HEK293 (cell line): ENCODE measurements around the gene DUSP16.

Source experiments
- GLI4 ChIP-seq: fragments of 450-650 bp; formaldehyde crosslinking; IDR thresholded peaks from 2 replicates; pipeline ENCODE4 v1.5.1; 2016; ENCODE audit warnings: missing biosample characterization, missing genetic modification characterization
- ZNF10 ChIP-seq: fragments of 450-650 bp; formaldehyde crosslinking; IDR thresholded peaks from 2 replicates; pipeline ENCODE4 v1.5.1; 2017; ENCODE audit warnings: missing biosample characterization, missing genetic modification characterization
- ZNF157 ChIP-seq: fragments of 450-650 bp; formaldehyde crosslinking; IDR thresholded peaks from 2 replicates; pipeline ENCODE4 v1.5.1; 2016; ENCODE audit warnings: missing biosample characterization, missing genetic modification characterization
- ZNF510 ChIP-seq: fragments of 450-650 bp; formaldehyde crosslinking; IDR thresholded peaks from 2 replicates; pipeline ENCODE4 v1.5.1; 2018; ENCODE audit warnings: mild to moderate bottlenecking, missing genetic modification characterization, missing biosample characterization; ENCODE audit not compliant: insufficient replicate concordance
- TF ChIP-seq, protein P1 (sequence below): fragments of 450-650 bp; formaldehyde crosslinking; IDR thresholded peaks from 2 replicates; pipeline ENCODE4 v1.5.1; 2016; ENCODE audit warnings: missing biosample characterization, missing genetic modification characterization
- TF ChIP-seq, protein P2 (sequence below): fragments of 450-650 bp; formaldehyde crosslinking; IDR thresholded peaks from 2 replicates; pipeline ENCODE4 v1.5.1; 2016; ENCODE audit warnings: missing biosample characterization, missing genetic modification characterization
- TF ChIP-seq, protein P3 (sequence below): fragments of 450-650 bp; formaldehyde crosslinking; IDR thresholded peaks from 2 replicates; pipeline ENCODE4 v1.5.1; 2016; ENCODE audit warnings: missing biosample characterization, missing genetic modification characterization
- TF ChIP-seq, protein P4 (sequence below): fragments of 450-650 bp; formaldehyde crosslinking; IDR thresholded peaks from 2 replicates; pipeline ENCODE4 v1.5.1; 2016; ENCODE audit warnings: missing biosample characterization, missing genetic modification characterization

DNA sequence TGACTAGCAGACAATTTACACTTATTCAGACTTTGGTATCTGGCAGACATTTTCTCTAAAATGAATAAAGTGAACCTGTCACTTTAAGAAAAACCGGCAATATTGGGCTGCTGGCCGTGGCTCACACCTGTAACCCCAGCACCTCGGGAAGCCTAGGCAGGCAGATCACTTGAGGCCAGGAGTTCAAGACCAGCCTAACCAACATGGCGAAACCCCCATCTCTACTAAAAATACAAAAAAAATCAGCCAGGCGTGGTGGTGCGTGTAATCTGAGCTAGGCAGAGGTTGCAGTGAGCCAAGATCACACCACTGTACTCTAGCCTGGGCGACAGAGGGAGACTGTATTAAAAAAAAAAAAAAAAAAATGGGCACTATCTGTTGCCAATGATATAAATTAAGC is 11.5 kb downstream of the DUSP16 start:
- TF ChIP-seq, protein P1, sequence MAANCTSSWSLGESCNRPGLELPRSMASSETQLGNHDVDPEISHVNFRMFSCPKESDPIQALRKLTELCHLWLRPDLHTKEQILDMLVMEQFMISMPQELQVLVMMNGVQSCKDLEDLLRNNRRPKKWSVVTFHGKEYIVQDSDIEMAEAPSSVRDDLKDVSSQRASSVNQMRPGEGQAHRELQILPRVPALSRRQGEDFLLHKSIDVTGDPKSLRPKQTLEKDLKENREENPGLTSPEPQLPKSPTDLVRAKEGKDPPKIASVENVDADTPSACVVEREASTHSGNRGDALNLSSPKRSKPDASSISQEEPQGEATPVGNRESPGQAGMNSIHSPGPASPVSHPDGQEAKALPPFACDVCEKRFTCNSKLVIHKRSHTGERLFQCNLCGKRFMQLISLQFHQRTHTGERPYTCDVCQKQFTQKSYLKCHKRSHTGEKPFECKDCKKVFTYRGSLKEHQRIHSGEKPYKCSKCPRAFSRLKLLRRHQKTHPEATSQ (tag by site-specific recombination), result no peak
- TF ChIP-seq, protein P2, sequence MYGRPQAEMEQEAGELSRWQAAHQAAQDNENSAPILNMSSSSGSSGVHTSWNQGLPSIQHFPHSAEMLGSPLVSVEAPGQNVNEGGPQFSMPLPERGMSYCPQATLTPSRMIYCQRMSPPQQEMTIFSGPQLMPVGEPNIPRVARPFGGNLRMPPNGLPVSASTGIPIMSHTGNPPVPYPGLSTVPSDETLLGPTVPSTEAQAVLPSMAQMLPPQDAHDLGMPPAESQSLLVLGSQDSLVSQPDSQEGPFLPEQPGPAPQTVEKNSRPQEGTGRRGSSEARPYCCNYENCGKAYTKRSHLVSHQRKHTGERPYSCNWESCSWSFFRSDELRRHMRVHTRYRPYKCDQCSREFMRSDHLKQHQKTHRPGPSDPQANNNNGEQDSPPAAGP (tag by site-specific recombination), result no peak
- TF ChIP-seq, protein P3, sequence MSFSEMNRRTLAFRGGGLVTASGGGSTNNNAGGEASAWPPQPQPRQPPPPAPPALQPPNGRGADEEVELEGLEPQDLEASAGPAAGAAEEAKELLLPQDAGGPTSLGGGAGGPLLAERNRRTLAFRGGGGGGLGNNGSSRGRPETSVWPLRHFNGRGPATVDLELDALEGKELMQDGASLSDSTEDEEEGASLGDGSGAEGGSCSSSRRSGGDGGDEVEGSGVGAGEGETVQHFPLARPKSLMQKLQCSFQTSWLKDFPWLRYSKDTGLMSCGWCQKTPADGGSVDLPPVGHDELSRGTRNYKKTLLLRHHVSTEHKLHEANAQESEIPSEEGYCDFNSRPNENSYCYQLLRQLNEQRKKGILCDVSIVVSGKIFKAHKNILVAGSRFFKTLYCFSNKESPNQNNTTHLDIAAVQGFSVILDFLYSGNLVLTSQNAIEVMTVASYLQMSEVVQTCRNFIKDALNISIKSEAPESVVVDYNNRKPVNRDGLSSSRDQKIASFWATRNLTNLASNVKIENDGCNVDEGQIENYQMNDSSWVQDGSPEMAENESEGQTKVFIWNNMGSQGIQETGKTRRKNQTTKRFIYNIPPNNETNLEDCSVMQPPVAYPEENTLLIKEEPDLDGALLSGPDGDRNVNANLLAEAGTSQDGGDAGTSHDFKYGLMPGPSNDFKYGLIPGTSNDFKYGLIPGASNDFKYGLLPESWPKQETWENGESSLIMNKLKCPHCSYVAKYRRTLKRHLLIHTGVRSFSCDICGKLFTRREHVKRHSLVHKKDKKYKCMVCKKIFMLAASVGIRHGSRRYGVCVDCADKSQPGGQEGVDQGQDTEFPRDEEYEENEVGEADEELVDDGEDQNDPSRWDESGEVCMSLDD (tag by site-specific recombination), result no peak
- TF ChIP-seq ZNF510 (tag by site-specific recombination) (no peak), ZNF157 (tag by site-specific recombination) (no peak), ZNF10 (tag by site-specific recombination) (no peak), GLI4 (tag by site-specific recombination) (no peak)
- TF ChIP-seq, protein P4, sequence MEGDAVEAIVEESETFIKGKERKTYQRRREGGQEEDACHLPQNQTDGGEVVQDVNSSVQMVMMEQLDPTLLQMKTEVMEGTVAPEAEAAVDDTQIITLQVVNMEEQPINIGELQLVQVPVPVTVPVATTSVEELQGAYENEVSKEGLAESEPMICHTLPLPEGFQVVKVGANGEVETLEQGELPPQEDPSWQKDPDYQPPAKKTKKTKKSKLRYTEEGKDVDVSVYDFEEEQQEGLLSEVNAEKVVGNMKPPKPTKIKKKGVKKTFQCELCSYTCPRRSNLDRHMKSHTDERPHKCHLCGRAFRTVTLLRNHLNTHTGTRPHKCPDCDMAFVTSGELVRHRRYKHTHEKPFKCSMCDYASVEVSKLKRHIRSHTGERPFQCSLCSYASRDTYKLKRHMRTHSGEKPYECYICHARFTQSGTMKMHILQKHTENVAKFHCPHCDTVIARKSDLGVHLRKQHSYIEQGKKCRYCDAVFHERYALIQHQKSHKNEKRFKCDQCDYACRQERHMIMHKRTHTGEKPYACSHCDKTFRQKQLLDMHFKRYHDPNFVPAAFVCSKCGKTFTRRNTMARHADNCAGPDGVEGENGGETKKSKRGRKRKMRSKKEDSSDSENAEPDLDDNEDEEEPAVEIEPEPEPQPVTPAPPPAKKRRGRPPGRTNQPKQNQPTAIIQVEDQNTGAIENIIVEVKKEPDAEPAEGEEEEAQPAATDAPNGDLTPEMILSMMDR, result no peak
